HG03097 (cell line): ENCODE results near the gene XPO1.
"Not testable (repeated sequence)": the region's sequence is repeated elsewhere in the genome, so short reads cannot be mapped to it uniquely, and the experiment has no call there.

Experiments
- ATAC-seq: cut with Tn5 transposase; IDR thresholded peaks from one replicate; pipeline ENCODE4 v1.9.1; 2021; ENCODE audit not compliant: unreplicated experiment, low FRiP score

Gene XPO1, protein sequence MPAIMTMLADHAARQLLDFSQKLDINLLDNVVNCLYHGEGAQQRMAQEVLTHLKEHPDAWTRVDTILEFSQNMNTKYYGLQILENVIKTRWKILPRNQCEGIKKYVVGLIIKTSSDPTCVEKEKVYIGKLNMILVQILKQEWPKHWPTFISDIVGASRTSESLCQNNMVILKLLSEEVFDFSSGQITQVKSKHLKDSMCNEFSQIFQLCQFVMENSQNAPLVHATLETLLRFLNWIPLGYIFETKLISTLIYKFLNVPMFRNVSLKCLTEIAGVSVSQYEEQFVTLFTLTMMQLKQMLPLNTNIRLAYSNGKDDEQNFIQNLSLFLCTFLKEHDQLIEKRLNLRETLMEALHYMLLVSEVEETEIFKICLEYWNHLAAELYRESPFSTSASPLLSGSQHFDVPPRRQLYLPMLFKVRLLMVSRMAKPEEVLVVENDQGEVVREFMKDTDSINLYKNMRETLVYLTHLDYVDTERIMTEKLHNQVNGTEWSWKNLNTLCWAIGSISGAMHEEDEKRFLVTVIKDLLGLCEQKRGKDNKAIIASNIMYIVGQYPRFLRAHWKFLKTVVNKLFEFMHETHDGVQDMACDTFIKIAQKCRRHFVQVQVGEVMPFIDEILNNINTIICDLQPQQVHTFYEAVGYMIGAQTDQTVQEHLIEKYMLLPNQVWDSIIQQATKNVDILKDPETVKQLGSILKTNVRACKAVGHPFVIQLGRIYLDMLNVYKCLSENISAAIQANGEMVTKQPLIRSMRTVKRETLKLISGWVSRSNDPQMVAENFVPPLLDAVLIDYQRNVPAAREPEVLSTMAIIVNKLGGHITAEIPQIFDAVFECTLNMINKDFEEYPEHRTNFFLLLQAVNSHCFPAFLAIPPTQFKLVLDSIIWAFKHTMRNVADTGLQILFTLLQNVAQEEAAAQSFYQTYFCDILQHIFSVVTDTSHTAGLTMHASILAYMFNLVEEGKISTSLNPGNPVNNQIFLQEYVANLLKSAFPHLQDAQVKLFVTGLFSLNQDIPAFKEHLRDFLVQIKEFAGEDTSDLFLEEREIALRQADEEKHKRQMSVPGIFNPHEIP (N-terminal part only)

GRCh38 chr2:61538200-61538919, at the start of gene XPO1:
TSS of gene XPO1 (minus strand) at chr2:61538356. CDS start at chr2:61533897, 4,459 bp downstream.
- peak; percentile 77 for ATAC-seq

GRCh38 chr2:61586928-61587327, 48.8 kb upstream of the XPO1 start:
- not testable (repeated sequence) for ATAC-seq

DNA sequence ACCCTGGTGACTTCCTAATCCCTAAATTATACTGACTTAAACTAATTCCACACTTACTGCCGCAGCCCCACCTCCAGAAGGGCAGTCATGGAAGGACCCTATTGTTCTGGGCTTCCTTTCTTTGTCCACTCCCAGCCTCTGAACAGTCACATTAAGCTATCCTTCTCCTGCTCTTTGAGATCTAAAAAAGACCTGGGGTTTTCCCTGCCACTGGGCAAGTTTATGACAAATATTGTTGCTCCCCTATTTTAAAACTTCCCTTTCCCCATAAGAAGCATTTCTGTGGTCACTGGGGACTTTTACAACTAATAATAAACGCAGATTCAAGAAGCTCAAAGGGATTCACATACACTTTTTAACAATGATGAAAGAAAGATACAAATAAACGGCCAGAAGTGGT, 47.2 kb upstream of the XPO1 start:
- no peak for ATAC-seq

- not testable (repeated sequence) for ATAC-seq
These were observed 46.2 kb upstream of the XPO1 start for GRCh38 chr2:61584368-61584767.

DNA sequence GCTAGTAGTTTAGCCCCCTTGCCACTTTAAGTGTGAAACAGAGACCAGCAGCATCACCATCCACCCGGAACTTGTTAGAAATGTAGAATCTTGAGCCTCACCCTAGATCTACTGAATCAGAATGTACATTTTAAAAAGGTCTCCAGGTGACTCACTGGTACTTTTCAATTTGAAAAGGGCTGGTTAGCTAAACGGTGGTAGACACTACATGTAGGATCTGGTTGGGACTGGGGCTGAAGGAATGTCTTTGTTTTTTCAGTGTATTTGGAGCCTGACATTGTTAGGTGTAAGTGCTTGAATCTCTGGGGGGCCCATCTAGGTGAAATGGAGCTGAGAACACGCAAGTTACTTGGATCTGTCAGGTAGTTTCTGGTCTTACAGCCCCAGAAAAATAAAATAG, 44.0 kb upstream of the XPO1 start:
- no peak for ATAC-seq

DNA sequence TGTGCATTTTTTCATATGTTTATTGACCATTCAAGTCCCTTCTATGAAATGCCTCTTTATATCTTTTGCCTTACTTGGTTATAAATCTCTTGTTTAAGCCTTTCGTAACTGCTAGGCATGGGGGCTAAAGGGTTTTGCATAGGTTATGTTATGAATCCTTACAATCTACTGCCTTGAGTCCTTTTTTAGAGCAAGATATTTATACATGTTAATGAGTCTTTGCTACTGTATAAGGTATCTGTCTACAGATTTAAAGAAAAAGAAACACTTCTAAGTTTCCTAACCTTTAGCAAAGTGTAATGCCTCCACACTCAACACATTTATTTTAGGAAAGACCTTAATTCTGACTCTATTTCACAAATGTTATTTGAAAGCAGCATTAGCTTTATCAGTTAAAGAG, 43.6 kb upstream of the XPO1 start:
- no peak for ATAC-seq

- no peak for ATAC-seq
These were observed 37.3 kb upstream of the XPO1 start for GRCh38 chr2:61575447-61575859.

- no peak for ATAC-seq
These were observed 28.4 kb upstream of the XPO1 start for GRCh38 chr2:61566566-61566965.

- ATAC-seq: no peak
These were observed 24.5 kb upstream of the XPO1 start for GRCh38 chr2:61562615-61563014.

DNA sequence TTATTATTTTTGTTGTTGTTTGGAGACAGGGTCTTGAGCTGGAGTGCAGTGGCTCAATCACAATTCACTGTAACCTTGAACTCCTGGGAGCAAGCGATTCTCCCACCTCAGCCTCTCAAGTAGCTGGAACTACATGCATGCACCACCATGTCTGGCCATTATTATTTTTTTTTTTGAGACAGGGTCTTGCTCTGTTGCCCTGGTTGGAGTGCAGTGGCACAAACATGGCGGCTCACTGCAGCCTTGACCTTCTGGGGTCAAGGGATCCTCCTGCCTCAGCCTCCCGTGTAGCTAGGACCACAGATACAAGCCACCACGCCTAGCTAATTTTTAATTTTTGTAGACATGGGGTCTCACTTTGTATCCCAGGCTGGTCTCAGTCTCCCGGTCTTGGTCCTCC, 20.0 kb upstream of the XPO1 start:
- no peak for ATAC-seq

GRCh38 chr2:61557381-61557780, 19.2 kb upstream of the XPO1 start:
- no peak for ATAC-seq

- ATAC-seq: no peak
These were observed 16.4 kb upstream of the XPO1 start for GRCh38 chr2:61554604-61555003.

- ATAC-seq: no peak
These were observed 12.4 kb upstream of the XPO1 start for GRCh38 chr2:61550375-61551209.

GRCh38 chr2:61549546-61549945, 11.4 kb upstream of the XPO1 start:
- no peak for ATAC-seq

- no peak for ATAC-seq
These were observed 4.9 kb upstream of the XPO1 start for GRCh38 chr2:61543062-61543461.

GRCh38 chr2:61540167-61540566, 2.0 kb upstream of the XPO1 start:
- not testable (repeated sequence) for ATAC-seq

DNA sequence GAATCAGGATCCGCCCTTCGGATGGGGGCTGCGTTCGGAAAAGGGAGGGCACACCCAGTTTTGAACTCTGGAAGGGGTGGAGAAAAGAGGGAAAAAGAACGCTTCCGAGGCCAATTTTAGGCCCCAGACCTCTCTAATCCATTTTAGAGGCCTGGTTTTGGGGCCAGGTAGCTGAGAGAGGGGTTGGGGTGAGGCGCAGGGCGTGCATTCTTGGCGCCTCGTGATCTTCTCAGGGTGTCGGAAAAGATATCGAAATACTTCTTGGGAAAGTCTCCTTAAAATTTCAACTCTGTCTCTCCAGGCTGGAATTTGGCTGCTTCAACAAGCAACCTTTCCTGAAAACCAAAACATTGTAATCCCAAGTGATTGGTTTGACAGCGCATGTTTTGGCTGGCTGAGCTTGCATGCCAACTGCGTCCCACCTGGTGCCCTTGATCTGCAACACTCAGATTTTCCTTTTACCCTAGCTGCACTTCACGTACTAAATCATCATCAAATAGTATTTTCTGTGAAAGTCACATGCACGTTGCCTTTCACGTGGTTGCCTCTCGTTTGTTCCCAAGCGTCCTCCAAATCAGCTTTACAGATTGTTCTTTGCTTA, 864 bp upstream of the XPO1 start:
- no peak for ATAC-seq

- no peak for ATAC-seq
These were observed 281 bp downstream of the XPO1 start for GRCh38 chr2:61537950-61538199.

DNA sequence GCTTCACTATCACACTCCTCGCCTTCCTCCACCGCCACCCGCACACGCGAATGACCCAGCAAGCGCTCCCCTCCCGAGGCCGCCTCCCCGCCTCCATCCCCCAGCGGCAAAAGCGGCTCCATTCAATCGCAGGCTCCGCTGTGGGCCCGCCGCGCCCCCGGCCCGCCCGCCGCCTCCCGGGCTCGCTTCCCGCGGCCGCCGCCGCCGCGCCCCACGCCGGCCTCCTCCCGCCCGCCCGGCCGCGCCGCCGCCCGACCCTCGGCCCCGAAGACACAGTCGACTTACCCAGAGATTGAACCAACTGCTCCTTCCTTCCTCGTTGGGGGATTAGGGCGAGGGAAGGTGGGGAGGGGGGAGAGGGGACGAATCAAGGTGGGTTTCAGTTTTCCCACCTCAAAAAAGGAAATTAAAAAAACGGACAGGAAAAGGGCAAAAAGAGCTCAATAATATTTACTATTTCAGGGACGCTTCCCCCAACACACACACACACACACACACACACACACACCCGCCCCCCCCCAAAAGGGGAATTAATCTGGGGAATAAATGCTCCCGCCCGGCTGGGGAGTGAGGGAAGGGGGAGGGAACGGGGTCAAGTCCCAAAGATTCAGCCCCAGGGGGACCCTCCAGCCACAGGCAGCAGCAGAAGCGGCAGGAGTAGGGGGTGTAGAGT, 743 bp downstream of the XPO1 start:
- no peak for ATAC-seq
